Natural killer cell (primary cell): ENCODE data around the gene SLC6A6. TPM values are rescaled to one million over a fixed set of nuclear protein-coding genes. Genes with fewer than 3 reads are reported as not detected.
"Not testable (repeated sequence)": the region's sequence is repeated elsewhere in the genome, so short reads cannot be mapped to it uniquely, and the experiment has no call there.

ENCODE experiments used
- ATAC-seq, 3 donors: fragments of 150-1000 bp in 2 of 3; fragments of 200-7000 bp in 1 of 3; cut with Tn5 transposase; 1 replicate in 1 of 3; 2 replicates in 2 of 3; pipeline ENCODE4 v1.10.0; 2021; ENCODE audit warnings: mild to moderate bottlenecking in 2 of 3, moderate library complexity in 2 of 3
- DNase-seq, 2 donors: peaks; one replicate each; pipeline versions ENCODE4 v3.0.0 to v3.0.0-alpha.2; 2013 to 2021; ENCODE audit warnings: mixed read lengths in 1 of 2
- H3K27ac ChIP-seq: one replicate; pipeline ENCODE4 v1.5.1; 2013; ENCODE audit warnings: mild to moderate bottlenecking, low read length
- H3K27me3 ChIP-seq: one replicate; pipeline ENCODE4 v1.6.1; 2013; ENCODE audit warnings: low read length; ENCODE audit not compliant: control insufficient read depth, insufficient read depth
- H3K36me3 ChIP-seq: one replicate; pipeline ENCODE4 v1.6.1; 2013; ENCODE audit warnings: low read length; ENCODE audit not compliant: control insufficient read depth, insufficient read depth
- H3K4me1 ChIP-seq: one replicate; pipeline ENCODE4 v1.6.1; 2013; ENCODE audit warnings: low read length; ENCODE audit not compliant: control insufficient read depth, insufficient read depth
- H3K4me3 ChIP-seq: one replicate; pipeline ENCODE4 v1.5.1; 2013; ENCODE audit warnings: low read length
- H3K9me3 ChIP-seq: one replicate; pipeline ENCODE4 v1.6.1; 2013; ENCODE audit warnings: low read length; ENCODE audit not compliant: control insufficient read depth, insufficient read depth
- H3K27ac Mint-ChIP-seq, 2 donors: one replicate each; pipeline ENCODE4 v1.8.0; 2022; ENCODE audit warnings: mild to moderate bottlenecking in 2 of 2, mixed read lengths in 2 of 2, moderate library complexity in 1 of 2
- H3K27me3 Mint-ChIP-seq, 2 donors: one replicate each; pipeline ENCODE4 v1.8.0; 2022; ENCODE audit warnings: low read depth in 2 of 2, mixed read lengths in 2 of 2
- H3K36me3 Mint-ChIP-seq: one replicate; pipeline ENCODE4 v1.8.0; 2022; ENCODE audit warnings: mixed read lengths
- H3K4me1 Mint-ChIP-seq, 2 donors: one replicate each; pipeline ENCODE4 v1.8.0; 2022; ENCODE audit warnings: mixed read lengths in 2 of 2
- H3K4me3 Mint-ChIP-seq: one replicate; pipeline ENCODE4 v1.8.0; 2022; ENCODE audit warnings: mild to moderate bottlenecking, moderate library complexity, mixed read lengths
- H3K9me3 Mint-ChIP-seq, 2 donors: one replicate each; pipeline ENCODE4 v1.8.0; 2022; ENCODE audit warnings: mixed read lengths in 2 of 2
- CTCF ChIP-seq: fragments of 200-600 bp; IDR thresholded peaks from one replicate; pipeline ENCODE4 v1.8.0; 2022; ENCODE audit warnings: antibody characterized with exemption
- WGBS: methylation state at CpG from one replicate; pipeline ENCODE4 v1.1.7; 2013; ENCODE audit warnings: missing lambda C conversion rate; ENCODE audit not compliant: insufficient coverage; 5-methylcytosine and 5-hydroxymethylcytosine counted together
- intact Hi-C: fragments of 100-400 bp; cut with micrococcal nuclease; formaldehyde crosslinking; loops from one replicate; pipeline ENCODE4 v1.14.2; 2022
- total RNA-seq, 4 donors: library from RNA; stranded (reverse); fragments of 120-200 nt in 1 of 4; gene quantifications; one replicate each; pipeline versions ENCODE4 v1.2.3 to v1.2.4, GENCODE V29; 2013 to 2022

The SLC6A6 gene
- total RNA-seq, 3 donors from 2014 or later (not counting 1 experiment from before 2014, with no cell fraction given): 43.7 to 55.4 (median 50.1) TPM

GRCh38 chr3:14513566-14514322 lies 111.3 kb downstream of the SLC6A6 start:
- ATAC-seq (no peak), DNase-seq (no peak)
- no peaks in the 10 kb centered on the region for H3K9me3 ChIP-seq
- H3K27me3 ChIP-seq: no peaks in the 10 kb centered on the region
- intact Hi-C loops: no loop called here
- H3K27ac ChIP-seq: no peak overlapping the region
- Mint-ChIP-seq H3K9me3 (no peaks in the 10 kb centered on the region), H3K27ac (no peak overlapping the region), H3K27me3 (peaks cover 0 to 2% of the 10 kb centered on the region in 2 donors), H3K4me3 (no peak overlapping the region), H3K36me3 (no peaks in the 10 kb centered on the region), H3K4me1 (peaks cover 0 to 6% of the 10 kb centered on the region in 2 donors)
- H3K4me1 ChIP-seq: peaks cover 3% of the 10 kb centered on the region
- no peak for TF ChIP-seq CTCF
- H3K4me3 ChIP-seq: no peak overlapping the region
- 88% methylated on average over 17 of the region's 18 CpGs for WGBS
- H3K36me3 ChIP-seq: no peaks in the 10 kb centered on the region

- DNase-seq: no peak
- no peaks in the 10 kb centered on the region for H3K36me3 Mint-ChIP-seq
- ATAC-seq: no peak
- no peak overlapping the region for H3K27ac Mint-ChIP-seq
- no peaks in the 10 kb centered on the region for H3K27me3 Mint-ChIP-seq
- H3K4me3 Mint-ChIP-seq: no peak overlapping the region
- intact Hi-C loops: no loop called here
- no peak overlapping the region for H3K4me3 ChIP-seq
- H3K27ac ChIP-seq: no peak overlapping the region
- peaks cover 0 to under 1% of the 10 kb centered on the region in 2 donors for H3K4me1 Mint-ChIP-seq
- no peak for TF ChIP-seq CTCF
- WGBS: 87% methylated on average over 17 of the region's 17 CpGs
- no peaks in the 10 kb centered on the region for H3K9me3 Mint-ChIP-seq
- no peaks in the 10 kb centered on the region for H3K36me3 ChIP-seq
- no peaks in the 10 kb centered on the region for H3K4me1 ChIP-seq
- H3K27me3 ChIP-seq: no peaks in the 10 kb centered on the region
- no peaks in the 10 kb centered on the region for H3K9me3 ChIP-seq
Measured at GRCh38 chr3:14514323-14514720, 111.9 kb downstream of the SLC6A6 start.

GRCh38 chr3:14515526-14515925 lies 113.1 kb downstream of the SLC6A6 start:
- H3K4me1 Mint-ChIP-seq, H3K4me3 ChIP-seq, H3K27ac ChIP-seq, ATAC-seq, H3K4me3 Mint-ChIP-seq, H3K9me3 Mint-ChIP-seq, H3K27ac Mint-ChIP-seq, H3K27me3 ChIP-seq, H3K9me3 ChIP-seq, intact Hi-C loops, DNase-seq, H3K4me1 ChIP-seq, H3K27me3 Mint-ChIP-seq, H3K36me3 ChIP-seq, H3K36me3 Mint-ChIP-seq: not testable (repeated sequence)
- 96% methylated on average over 10 of the region's 11 CpGs for WGBS

GRCh38 chr3:14516738-14517345 lies 114.4 kb downstream of the SLC6A6 start:
- no peak overlapping the region for H3K4me3 ChIP-seq
- Mint-ChIP-seq H3K27me3 (peaks cover 0 to 4% of the 10 kb centered on the region in 2 donors), H3K4me3 (no peak overlapping the region), H3K36me3 (no peaks in the 10 kb centered on the region), H3K9me3 (no peaks in the 10 kb centered on the region), H3K4me1 (no peaks in the 10 kb centered on the region), H3K27ac (no peak overlapping the region)
- no peaks in the 10 kb centered on the region for H3K36me3 ChIP-seq
- DNase-seq (no peak), ATAC-seq (no peak)
- H3K4me1 ChIP-seq: no peaks in the 10 kb centered on the region
- no peak overlapping the region for H3K27ac ChIP-seq
- TF ChIP-seq CTCF: no peak
- no peaks in the 10 kb centered on the region for H3K27me3 ChIP-seq
- no peaks in the 10 kb centered on the region for H3K9me3 ChIP-seq
- intact Hi-C loops: no loop called here
- WGBS: 81% methylated on average over 13 of the region's 13 CpGs
